HepG2 (cell line): ENCODE results near the gene NOL12. TPM values are rescaled to one million over a fixed set of nuclear protein-coding genes. Genes with fewer than 3 reads are reported as not detected.

Experiments used
- ADNP ChIP-seq: sonication (generic); formaldehyde crosslinking; IDR thresholded peaks from 2 replicates; pipeline ENCODE4 v1.4.0; 2020; ENCODE audit warnings: missing genetic modification reagents
- EP300 ChIP-seq, 3 experiments: sonication (generic) in 1 of 3; formaldehyde crosslinking in 1 of 3; IDR thresholded peaks; 2 replicates each; pipeline versions ENCODE4 v1.5.1 to v1.6.1; 2011 to 2020; ENCODE audit warnings: low read depth in 2 of 3, low read length in 2 of 3, borderline replicate concordance in 1 of 3, improper control_type of control experiment in 1 of 3, mild to moderate bottlenecking in 1 of 3, missing genetic modification reagents in 1 of 3, moderate library complexity in 1 of 3
- ESRRA ChIP-seq: sonication (generic); formaldehyde crosslinking; IDR thresholded peaks from 2 replicates; pipeline ENCODE4 v1.5.1; 2020; ENCODE audit warnings: mild to moderate bottlenecking, low read depth, missing genetic modification reagents
- FOXJ3 ChIP-seq: sonication (generic); formaldehyde crosslinking; IDR thresholded peaks from 2 replicates; pipeline ENCODE4 v1.4.0; 2020; ENCODE audit warnings: missing genetic modification reagents, mild to moderate bottlenecking, borderline replicate concordance
- GTF3A ChIP-seq: sonication (generic); formaldehyde crosslinking; conservative IDR thresholded peaks from 2 replicates; pipeline ENCODE4 v1.4.0; 2020; ENCODE audit warnings: mild to moderate bottlenecking, missing genetic modification reagents
- HDAC6 ChIP-seq: fragments of 200-600 bp; sonication (generic); IDR thresholded peaks from 2 replicates; pipeline ENCODE4 v1.7.0; 2017; ENCODE audit warnings: mild to moderate bottlenecking, antibody characterized with exemption, low read length, low read depth
- HNF4G ChIP-seq, 2 experiments: sonication (generic) in 1 of 2; formaldehyde crosslinking in 1 of 2; IDR thresholded peaks; 2 replicates each; pipeline versions ENCODE4 v1.4.0 to v1.6.1; 2011 to 2020; ENCODE audit warnings: borderline replicate concordance in 2 of 2, low read depth in 2 of 2, mild to moderate bottlenecking in 2 of 2, low read length in 1 of 2, missing genetic modification reagents in 1 of 2, moderate library complexity in 1 of 2
- KMT2A ChIP-seq: sonication (generic); formaldehyde crosslinking; IDR thresholded peaks from 2 replicates; pipeline ENCODE4 v1.4.0; 2020; ENCODE audit warnings: missing genetic modification reagents
- MTF1 ChIP-seq: sonication (generic); formaldehyde crosslinking; IDR thresholded peaks from 2 replicates; pipeline ENCODE4 v1.5.0; 2020; ENCODE audit warnings: missing genetic modification reagents
- NFKB2 ChIP-seq: sonication (generic); formaldehyde crosslinking; IDR thresholded peaks from 2 replicates; pipeline ENCODE4 v1.4.0; 2020; ENCODE audit warnings: missing genetic modification reagents, borderline replicate concordance
- NR2F6 ChIP-seq, 2 experiments: IDR thresholded peaks; 2 replicates each; pipeline ENCODE4 v1.6.1; 2016; ENCODE audit warnings: antibody characterized with exemption in 1 of 2, mild to moderate bottlenecking in 1 of 2
- PCBP1 ChIP-seq: fragments of 200-400 bp; formaldehyde crosslinking; IDR thresholded peaks from 2 replicates; pipeline ENCODE4 v1.6.1; 2017; ENCODE audit warnings: mild to moderate bottlenecking, low read depth, low read length, borderline replicate concordance
- PHF21A ChIP-seq: sonication (generic); formaldehyde crosslinking; IDR thresholded peaks from 2 replicates; pipeline ENCODE4 v1.5.0; 2020; ENCODE audit warnings: mild to moderate bottlenecking, missing genetic modification reagents
- PITX1 ChIP-seq: sonication (generic); formaldehyde crosslinking; IDR thresholded peaks from 2 replicates; pipeline ENCODE4 v1.5.1; 2020; ENCODE audit warnings: mild to moderate bottlenecking, missing genetic modification reagents
- PRPF4 ChIP-seq: fragments of 200-400 bp; formaldehyde crosslinking; IDR thresholded peaks from 2 replicates; pipeline ENCODE4 v1.6.1; 2016; ENCODE audit warnings: low read length, low read depth; ENCODE audit not compliant: poor library complexity, severe bottlenecking
- RFXAP ChIP-seq: sonication (generic); formaldehyde crosslinking; IDR thresholded peaks from 2 replicates; pipeline ENCODE4 v1.4.0; 2020; ENCODE audit warnings: missing genetic modification reagents, borderline replicate concordance
- SALL1 ChIP-seq: sonication (generic); formaldehyde crosslinking; IDR thresholded peaks from 2 replicates; pipeline ENCODE4 v1.8.0; 2022; ENCODE audit warnings: mild to moderate bottlenecking, missing genetic modification reagents
- SMAD9 ChIP-seq: sonication (generic); formaldehyde crosslinking; IDR thresholded peaks from 2 replicates; pipeline ENCODE4 v1.5.1; 2020; ENCODE audit warnings: mild to moderate bottlenecking, missing genetic modification reagents
- TBX2 ChIP-seq: sonication (generic); formaldehyde crosslinking; IDR thresholded peaks from 2 replicates; pipeline ENCODE4 v1.5.0; 2020; ENCODE audit warnings: missing genetic modification reagents, mild to moderate bottlenecking, borderline replicate concordance
- TEAD3 ChIP-seq: optimal IDR thresholded peaks from 2 replicates; pipeline ENCODE3; 2016; ENCODE audit warnings: borderline replicate concordance
- YEATS2 ChIP-seq: sonication (generic); formaldehyde crosslinking; IDR thresholded peaks from 2 replicates; pipeline ENCODE4 v1.4.0; 2020; ENCODE audit warnings: missing genetic modification reagents, borderline replicate concordance
- ZBTB1 ChIP-seq: sonication (generic); formaldehyde crosslinking; IDR thresholded peaks from 2 replicates; pipeline ENCODE4 v1.4.0; 2020; ENCODE audit warnings: missing genetic modification reagents, borderline replicate concordance
- ZBTB20 ChIP-seq: sonication (generic); formaldehyde crosslinking; IDR thresholded peaks from 2 replicates; pipeline ENCODE4 v1.8.1; 2023; ENCODE audit warnings: missing genetic modification reagents, low read depth, mild to moderate bottlenecking, borderline replicate concordance
- ZFP36L2 ChIP-seq: sonication (generic); formaldehyde crosslinking; IDR thresholded peaks from 2 replicates; pipeline ENCODE4 v1.4.0; 2020; ENCODE audit warnings: missing genetic modification reagents
- ZFY ChIP-seq: sonication (generic); formaldehyde crosslinking; IDR thresholded peaks from 2 replicates; pipeline ENCODE4 v1.4.0; 2020; ENCODE audit warnings: missing genetic modification reagents
- ZKSCAN1 ChIP-seq: fragments of 150-350 bp; IDR thresholded peaks from 2 replicates; pipeline ENCODE4 v1.6.1; 2014; ENCODE audit warnings: low read length
- ZMYM2 ChIP-seq: sonication (generic); formaldehyde crosslinking; IDR thresholded peaks from 2 replicates; pipeline ENCODE4 v1.8.0; 2022; ENCODE audit warnings: mild to moderate bottlenecking, missing genetic modification reagents
- ZNF225 ChIP-seq: sonication (generic); formaldehyde crosslinking; IDR thresholded peaks from 2 replicates; pipeline ENCODE4 v1.4.0; 2020; ENCODE audit warnings: mild to moderate bottlenecking, missing genetic modification reagents
- ZNF317 ChIP-seq: sonication (generic); formaldehyde crosslinking; IDR thresholded peaks from 2 replicates; pipeline ENCODE4 v1.5.0; 2020; ENCODE audit warnings: mild to moderate bottlenecking, missing genetic modification reagents
- ZNF629 ChIP-seq: sonication (generic); formaldehyde crosslinking; conservative IDR thresholded peaks from 2 replicates; pipeline ENCODE4 v1.5.0; 2020; ENCODE audit warnings: missing genetic modification reagents
- ZNF775 ChIP-seq: sonication (generic); formaldehyde crosslinking; IDR thresholded peaks from 2 replicates; pipeline ENCODE4 v1.4.0; 2020; ENCODE audit warnings: missing genetic modification reagents, mild to moderate bottlenecking, moderate library complexity, borderline replicate concordance
- ZNF790 ChIP-seq: sonication (generic); formaldehyde crosslinking; IDR thresholded peaks from 2 replicates; pipeline ENCODE4 v1.8.0; 2022; ENCODE audit warnings: missing genetic modification reagents, mild to moderate bottlenecking, borderline replicate concordance
- ZNF850 ChIP-seq: sonication (generic); formaldehyde crosslinking; conservative IDR thresholded peaks from 2 replicates; pipeline ENCODE4 v1.9.0; 2021; ENCODE audit warnings: mild to moderate bottlenecking, missing genetic modification reagents
- polyA plus RNA-seq, 8 experiments: library from polyadenylated mRNA; depleted of rRNA in 3 of 8; stranded (reverse) in 7 of 8; unstranded in 1 of 8; fragments of >200 nt; fragmentation: Illumina TruSeq in 4 of 8; extraction: Trizol in 4 of 8; gene quantifications; 2 replicates each; pipeline versions ENCODE4 v1.2.1 to v1.2.3, GENCODE V29; 2011 to 2016; ENCODE audit warnings: low read depth in 4 of 8, missing spikeins in 1 of 8, mixed read lengths in 1 of 8; ENCODE audit not compliant: insufficient read depth in 1 of 8
- total RNA-seq, 5 experiments: library from RNA; depleted of rRNA; stranded (reverse); fragments of >200 nt; fragmentation: Illumina TruSeq; extraction: Trizol; gene quantifications; 2 replicates each; pipeline ENCODE4 v1.2.3, GENCODE V29; 2016; ENCODE audit warnings: low read depth in 1 of 5

NOL12 gene
- total and polyA plus RNA-seq, 2 of the 13 experiments (the other 11 are each of a cell fraction or from before 2014, with no cell fraction given): 14.3 to 31.4 TPM

GRCh38 chr22:37639771-37640590 lies 46.2 kb upstream of the NOL12 start (continued):
- no peak for TF ChIP-seq ZBTB1 (CRISPR knock-in tag)
- peak; percentile 38; the same call in 1 of the 2 replicates for TF ChIP-seq PCBP1
- no peak for TF ChIP-seq SMAD9 (CRISPR knock-in tag)
- no peak for TF ChIP-seq TBX2
- peak; percentile 97 for TF ChIP-seq ZNF629 (CRISPR knock-in tag)
- no peak for TF ChIP-seq KMT2A (CRISPR knock-in tag)
- TF ChIP-seq ZMYM2: no peak
- TF ChIP-seq PRPF4: no peak
- TF ChIP-seq HNF4G (IDR thresholded peaks at IDR 0.05; ENCODE audit: borderline replicate concordance, low read depth, low read length): no peak
- no peak for TF ChIP-seq HNF4G (CRISPR knock-in tag; IDR thresholded peaks at IDR 0.05; ENCODE audit: borderline replicate concordance, low read depth)
- TF ChIP-seq PHF21A (CRISPR knock-in tag): no peak
- peak; percentile 73; the same call in 1 of the 2 replicates for TF ChIP-seq ADNP (CRISPR knock-in tag)
- no peak for TF ChIP-seq ESRRA (CRISPR knock-in tag)
- no peak for TF ChIP-seq TEAD3
- no peak for TF ChIP-seq ZBTB20 (CRISPR knock-in tag)
- TF ChIP-seq YEATS2 (CRISPR knock-in tag): no peak
- TF ChIP-seq FOXJ3 (CRISPR knock-in tag): no peak
- TF ChIP-seq ZNF317 (CRISPR knock-in tag): no peak
- TF ChIP-seq SALL1 (CRISPR knock-in tag): no peak
- TF ChIP-seq EP300 (IDR thresholded peaks at IDR 0.05; ENCODE audit: low read depth in 2 of 2, low read length in 2 of 2): no peak
- 0 out of 2 replicates have a peak, but pooled peaks have one; percentile 12 for TF ChIP-seq EP300 (CRISPR knock-in tag; IDR thresholded peaks at IDR 0.05; ENCODE audit: borderline replicate concordance)
- TF ChIP-seq ZNF850 (CRISPR knock-in tag): no peak
- TF ChIP-seq HDAC6: no peak
- TF ChIP-seq ZNF790: no peak
- no peak for TF ChIP-seq ZFY
- TF ChIP-seq GTF3A (CRISPR knock-in tag): no peak
- no peak for TF ChIP-seq ZKSCAN1
- no peak for TF ChIP-seq ZFP36L2 (CRISPR knock-in tag)
- no peak for TF ChIP-seq MTF1 (CRISPR knock-in tag)
- TF ChIP-seq NR2F6 (IDR thresholded peaks at IDR 0.05): no peak
- TF ChIP-seq NR2F6 (CRISPR knock-in tag; IDR thresholded peaks at IDR 0.05): no peak
- no peak for TF ChIP-seq RFXAP
- TF ChIP-seq ZNF225: no peak
- 0 out of 2 replicates have a peak, but pooled peaks have one; percentile 45 for TF ChIP-seq NFKB2 (CRISPR knock-in tag)
- no peak for TF ChIP-seq PITX1 (CRISPR knock-in tag)
- TF ChIP-seq ZNF775 (CRISPR knock-in tag): no peak
